HG03060 (cell line): ENCODE results near the gene AIPL1.
"Not testable (repeated sequence)": the region's sequence is repeated elsewhere in the genome, so short reads cannot be mapped to it uniquely, and the experiment has no call there.

Source experiments
- ATAC-seq: cut with Tn5 transposase; IDR thresholded peaks from one replicate; pipeline ENCODE4 v1.9.1; 2021; ENCODE audit warnings: low read depth, moderate number of reproducible peaks; ENCODE audit not compliant: unreplicated experiment

The AIPL1 gene, protein sequence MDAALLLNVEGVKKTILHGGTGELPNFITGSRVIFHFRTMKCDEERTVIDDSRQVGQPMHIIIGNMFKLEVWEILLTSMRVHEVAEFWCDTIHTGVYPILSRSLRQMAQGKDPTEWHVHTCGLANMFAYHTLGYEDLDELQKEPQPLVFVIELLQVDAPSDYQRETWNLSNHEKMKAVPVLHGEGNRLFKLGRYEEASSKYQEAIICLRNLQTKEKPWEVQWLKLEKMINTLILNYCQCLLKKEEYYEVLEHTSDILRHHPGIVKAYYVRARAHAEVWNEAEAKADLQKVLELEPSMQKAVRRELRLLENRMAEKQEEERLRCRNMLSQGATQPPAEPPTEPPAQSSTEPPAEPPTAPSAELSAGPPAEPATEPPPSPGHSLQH

DNA sequence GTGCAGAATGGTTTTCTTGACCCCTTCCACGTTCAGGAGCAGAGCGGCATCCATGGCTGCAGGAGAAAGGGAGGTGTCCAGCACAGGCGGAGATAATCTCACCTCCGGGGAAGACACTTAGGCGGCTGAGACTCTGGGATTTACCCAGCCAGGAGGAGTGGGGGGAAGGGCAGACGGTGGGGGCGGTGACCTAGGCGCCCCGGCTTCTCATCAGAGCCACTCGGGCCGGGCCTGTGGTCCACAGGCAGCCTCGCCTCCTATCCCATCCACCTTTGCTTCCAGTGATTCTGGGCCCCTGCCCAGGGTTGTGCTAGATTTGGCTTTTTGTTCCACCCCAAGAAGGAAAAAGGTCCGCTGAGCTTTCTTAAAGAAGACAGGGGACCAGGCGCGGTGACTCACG lies at the start of gene AIPL1:
Gene AIPL1, minus strand, starts transcription at position 71 of the 400 bp plus-strand sequence. Its CDS starts 17 bp downstream, at position 54.
- no peak for ATAC-seq

DNA sequence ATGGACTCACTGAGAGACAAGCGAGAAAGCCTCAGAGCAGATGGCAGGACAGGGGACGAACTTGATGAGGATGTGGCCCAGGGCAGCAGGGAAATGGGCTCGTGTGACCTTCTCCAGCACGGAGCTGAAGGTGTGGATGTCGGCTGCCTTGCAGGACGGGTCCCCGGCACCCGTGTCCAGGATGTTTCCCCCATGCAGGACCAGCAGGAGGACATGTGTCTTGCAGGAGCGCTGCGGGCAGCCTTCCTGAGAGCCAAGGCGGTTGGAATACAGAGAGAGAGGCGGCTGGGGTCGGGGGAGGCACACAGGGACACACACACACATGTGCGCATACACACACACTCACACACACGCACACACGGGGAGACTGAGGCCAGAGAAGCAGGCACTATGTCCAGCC lies 48.6 kb upstream of the AIPL1 start:
- no peak for ATAC-seq

DNA sequence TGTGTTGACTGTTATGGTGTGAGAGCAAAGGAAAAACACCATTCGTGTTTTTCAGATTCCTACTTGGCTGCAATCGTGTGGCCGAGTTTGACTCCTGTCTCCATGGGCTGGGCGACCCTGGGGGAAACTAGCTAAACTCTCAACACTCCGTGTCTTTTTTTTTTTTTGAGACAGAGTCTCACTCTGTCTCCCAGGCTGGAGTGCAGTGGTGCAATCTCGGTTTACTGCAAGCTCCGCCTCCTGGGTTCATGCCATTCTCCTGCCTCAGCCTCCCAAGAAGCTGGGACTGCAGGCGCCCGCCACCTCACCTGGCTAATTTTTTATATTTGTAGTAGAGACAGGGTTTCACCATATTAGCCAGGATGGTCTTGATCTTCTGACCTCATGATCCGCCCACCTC lies 47.9 kb upstream of the AIPL1 start:
- ATAC-seq = not testable (repeated sequence)

DNA sequence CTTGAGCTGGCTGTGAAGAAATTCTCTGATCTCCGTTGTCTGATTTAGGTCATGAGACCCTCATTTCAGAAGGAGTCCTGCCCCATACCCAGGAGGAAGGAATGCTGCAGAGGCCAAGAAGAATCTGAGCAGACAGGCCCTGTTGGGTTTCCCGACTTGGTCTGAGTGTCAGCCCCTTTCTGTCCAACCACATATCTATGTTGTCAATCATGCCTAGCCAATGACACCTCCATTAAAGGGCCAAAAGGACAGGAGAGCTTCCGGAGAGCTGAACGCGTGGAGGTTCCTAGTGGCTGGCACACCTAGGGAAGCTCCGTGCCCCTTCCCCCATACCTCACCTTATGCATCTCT lies 47.2 kb upstream of the AIPL1 start:
- ATAC-seq = no peak

DNA sequence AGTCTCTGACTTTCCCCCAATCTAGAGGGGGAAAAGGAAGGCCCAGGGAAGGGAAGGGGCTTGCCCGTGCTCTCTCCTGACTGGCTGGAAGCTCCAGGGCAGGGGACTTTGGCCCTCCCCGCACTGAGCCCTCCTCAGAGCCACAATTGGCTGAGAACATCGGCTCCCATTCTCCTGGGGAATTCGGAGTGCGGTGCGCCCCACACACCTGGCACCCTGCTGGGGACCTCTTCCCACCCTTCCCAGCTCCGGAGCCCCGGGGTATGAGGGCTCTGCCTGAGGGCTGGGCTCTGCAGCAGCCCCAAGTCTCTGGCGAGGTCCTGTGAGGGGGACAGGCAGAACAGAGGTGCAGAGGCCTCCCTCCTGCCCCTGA lies 45.4 kb upstream of the AIPL1 start:
- ATAC-seq = no peak

DNA sequence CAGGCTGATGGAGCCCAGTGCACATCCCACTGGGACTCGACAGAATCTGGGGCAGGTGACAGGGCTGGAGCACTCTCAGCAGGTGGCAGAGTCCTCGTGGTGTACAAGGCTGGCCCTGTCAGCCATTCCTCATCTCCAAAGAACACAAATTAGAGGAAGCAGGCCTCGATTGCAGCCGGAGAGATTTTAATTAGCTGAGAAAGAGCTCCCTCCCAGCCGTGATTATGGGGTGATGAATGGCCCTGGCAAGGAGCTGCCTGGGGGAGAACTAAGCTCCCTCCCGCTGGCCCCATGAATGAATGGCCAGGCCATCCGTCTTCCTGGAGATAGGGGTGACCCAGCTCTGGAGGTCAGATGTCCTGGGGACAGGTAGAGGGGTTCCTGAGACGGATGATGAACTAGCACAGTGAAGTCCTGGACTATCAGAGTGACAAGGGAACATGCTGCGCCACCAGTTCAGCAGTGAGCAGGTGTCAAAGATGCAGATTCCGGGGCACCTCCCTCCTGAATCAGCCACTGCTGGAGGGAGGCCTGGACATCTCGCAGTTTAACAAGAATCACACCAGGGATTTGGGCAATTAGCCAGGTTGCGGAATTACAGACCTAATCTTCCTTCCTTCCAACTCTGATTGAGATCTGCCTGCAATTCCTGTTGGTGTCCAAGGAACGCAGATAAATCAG lies 44.8 kb upstream of the AIPL1 start:
- no peak for ATAC-seq

DNA sequence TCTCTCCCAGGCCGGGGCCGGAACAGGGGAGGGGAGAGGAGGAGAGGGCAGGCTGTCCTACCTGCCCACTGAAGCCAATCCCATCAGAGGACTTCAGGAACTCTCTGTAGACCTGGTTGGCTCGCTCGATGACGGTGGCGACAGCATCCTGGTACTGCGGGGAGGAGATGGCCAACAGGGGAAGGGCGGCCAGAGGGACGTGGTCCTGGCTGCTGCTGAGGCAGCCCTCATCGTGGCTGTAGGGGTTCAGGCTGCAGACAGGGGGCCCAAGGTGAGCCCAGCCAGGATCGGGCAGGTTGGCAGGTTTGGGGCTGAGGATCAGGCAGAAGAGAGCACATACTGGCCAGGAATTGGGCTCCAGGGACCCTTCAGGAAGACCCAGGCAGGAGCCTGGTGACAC lies 43.6 kb upstream of the AIPL1 start:
- ATAC-seq = no peak

DNA sequence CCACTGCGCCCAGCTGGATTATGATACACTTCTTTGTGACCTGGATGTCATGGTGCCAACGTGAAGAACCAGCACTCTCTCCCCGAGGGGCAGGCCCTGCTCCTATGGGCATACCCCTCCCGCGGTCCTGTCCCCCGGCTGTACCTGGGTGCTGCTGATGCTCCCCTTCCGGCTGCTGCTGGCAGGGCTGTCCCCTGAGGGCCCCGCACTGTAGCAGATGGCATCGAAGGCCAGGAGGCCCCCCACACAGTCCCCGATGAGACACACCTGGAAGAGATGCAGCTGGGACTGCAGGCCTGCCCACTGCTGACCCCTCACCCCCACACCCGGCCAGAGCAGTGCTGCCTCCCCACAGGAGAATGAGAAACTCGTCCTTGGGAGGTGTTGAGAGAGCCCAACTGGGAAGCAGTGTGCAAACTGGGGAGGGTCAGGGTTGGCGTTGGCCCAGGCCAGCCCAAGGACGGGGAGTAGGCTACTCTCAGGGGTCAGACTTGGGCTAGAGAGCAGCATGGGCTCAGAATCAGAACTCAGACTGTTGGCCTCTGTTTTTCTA lies 43.0 kb upstream of the AIPL1 start:
- no peak for ATAC-seq

DNA sequence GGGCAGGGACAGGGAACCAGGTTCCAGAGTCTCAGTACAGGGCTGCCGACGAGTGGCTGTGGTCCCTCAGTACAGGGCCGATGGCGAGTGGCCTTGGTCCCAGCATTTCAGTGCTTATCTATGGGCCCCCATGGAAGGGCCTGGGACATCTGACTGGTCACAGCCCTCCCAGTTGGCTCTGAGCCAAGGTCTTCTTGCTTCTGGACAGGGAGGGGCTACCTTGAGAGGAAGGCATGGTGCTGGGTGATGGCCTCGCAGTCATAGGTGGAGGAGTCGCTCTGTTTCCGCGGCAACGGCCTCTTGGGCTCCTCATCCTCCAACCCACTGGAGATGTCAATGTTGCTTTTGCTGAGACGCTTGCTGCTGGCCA lies 41.9 kb upstream of the AIPL1 start:
- ATAC-seq = no peak

DNA sequence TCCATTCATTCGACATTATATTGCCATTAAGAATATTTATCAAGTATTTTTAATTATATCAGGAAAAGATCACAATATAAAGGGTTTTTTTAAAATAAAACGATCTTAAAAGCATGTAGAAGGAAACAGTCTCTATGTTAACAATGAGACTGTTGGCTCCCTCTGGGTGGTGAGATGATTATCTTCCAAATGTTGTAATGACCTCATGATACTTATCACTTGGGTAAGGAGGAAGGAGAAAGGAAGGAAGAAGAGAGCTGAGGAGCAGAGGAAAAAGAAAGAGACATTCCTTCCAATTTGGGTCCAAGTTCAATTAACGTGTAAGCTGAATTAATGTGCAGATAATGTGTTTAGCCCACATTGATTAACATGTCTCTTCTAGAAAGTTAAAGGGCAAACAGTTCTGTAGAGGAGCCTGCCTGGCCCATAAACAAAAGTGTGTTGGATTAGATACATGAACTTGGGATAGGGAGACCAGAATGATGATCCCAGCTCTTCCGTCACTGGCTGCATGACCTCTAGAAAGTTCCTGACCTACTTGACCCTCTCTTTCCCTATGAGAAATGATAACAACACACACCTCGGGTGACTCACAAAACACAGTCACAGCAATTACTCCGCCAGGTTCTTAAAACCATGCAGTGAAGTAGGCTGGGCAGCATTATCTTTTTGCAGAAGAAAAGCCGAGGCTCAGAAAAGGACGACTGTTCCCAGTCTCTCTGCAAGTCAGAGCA lies 41.3 kb upstream of the AIPL1 start:
- no peak for ATAC-seq

DNA sequence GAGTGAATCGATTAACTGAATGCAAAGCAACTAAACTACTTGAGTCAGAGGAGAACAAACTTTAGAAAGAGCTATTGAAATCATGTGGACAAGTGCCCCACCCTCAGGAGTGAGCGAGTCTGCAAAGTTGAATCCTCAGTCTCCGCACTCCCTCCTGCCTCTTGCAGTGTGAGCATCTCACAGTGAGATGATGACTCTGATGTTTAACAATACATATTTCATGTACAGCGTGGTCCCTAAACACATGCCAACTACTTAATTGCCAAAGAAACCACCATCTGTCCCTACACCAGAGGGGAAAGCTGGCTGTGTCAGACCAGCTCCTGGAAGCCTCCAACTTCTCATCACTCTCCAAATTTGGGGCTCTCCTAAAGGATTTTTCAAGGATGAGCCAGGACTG lies 40.5 kb upstream of the AIPL1 start:
- ATAC-seq = no peak

DNA sequence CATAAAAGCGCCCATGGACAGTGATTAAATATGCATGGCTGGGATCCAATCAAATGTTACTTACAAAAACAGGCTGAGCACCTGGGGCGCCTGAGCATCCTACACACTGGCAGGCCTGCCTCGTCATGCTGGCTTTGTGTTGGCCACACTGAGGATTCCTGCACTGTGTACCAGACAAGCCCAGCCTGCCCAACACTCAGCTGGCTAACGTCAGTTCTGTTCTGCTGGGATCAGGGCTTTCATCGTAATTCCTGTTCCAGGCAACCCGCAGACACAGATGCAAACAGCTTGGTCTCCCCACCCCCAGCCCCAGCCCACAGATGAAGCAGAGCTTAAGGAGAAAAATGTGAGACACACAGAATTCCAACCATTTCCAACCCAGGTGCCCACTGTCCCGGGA lies 40.0 kb upstream of the AIPL1 start:
- ATAC-seq = no peak

DNA sequence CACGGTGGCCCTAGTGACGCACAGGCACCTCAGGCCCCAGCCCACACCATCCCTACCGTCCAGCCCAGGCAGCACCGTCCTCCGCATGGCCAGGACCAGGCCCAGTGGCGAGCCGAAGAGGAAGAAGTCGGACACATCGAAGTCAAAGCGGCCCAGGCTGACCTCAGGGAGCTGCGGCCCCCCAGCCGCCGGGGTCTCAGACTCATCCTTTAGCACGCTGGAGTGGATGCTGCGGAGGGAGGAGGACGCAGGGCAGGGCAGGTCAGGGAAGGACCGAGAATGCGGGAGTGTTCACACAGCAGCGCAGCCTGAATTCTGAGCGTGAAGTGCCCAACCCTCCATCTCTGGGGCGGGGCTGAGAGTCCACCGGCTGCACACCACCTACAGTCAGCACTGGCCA lies 39.5 kb upstream of the AIPL1 start:
- no peak for ATAC-seq

DNA sequence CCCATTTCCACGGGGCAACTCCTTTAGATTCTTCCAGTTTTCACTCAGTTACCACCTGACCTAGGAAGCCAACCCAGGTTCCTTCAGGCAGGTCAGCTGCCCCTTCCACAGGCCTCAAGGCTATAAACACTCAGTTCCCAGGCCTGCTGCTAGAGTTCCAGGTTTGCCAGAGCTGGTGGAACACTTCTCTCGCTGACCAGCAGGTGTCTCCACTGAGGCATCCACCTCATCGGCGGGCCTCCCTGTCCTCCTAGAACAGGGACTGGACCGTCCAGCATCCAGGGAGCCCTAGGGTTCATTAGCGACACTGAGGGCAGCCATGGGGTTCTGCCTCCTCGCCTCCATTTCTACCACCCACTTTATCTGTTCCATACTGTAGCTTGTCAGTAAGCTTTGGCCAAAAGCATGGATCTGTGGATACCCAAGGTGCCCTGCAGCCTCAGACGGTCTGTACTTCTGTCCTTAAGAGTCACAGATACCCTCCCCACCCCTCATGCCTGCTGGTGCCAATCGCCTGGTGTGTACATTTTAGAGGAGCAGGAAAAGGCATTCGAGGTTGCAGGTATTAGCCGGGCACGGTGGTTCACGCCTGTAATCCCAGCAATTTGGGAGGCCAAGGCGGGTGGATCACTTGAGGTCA lies 38.3 kb upstream of the AIPL1 start:
- ATAC-seq = no peak

DNA sequence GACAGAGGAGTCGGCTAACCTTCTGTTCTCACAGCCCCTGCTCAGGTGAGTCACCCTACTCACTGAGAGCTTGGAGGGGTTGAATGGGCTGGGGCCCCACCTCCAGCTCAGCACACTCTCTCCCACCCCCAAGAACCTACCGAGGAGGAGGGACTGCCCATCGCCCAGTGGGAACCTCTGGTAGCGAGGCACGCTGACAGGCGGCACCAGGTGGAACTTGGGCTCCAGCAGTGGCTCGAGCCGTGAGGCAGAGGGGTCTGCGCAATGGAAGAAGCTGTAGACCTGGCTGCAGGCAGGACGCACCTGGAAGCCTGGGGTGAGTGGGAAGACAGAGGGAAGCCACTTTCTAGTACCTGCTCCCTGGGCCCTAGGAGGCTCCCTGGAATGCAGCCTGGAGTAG lies 37.6 kb upstream of the AIPL1 start:
- no peak for ATAC-seq

DNA sequence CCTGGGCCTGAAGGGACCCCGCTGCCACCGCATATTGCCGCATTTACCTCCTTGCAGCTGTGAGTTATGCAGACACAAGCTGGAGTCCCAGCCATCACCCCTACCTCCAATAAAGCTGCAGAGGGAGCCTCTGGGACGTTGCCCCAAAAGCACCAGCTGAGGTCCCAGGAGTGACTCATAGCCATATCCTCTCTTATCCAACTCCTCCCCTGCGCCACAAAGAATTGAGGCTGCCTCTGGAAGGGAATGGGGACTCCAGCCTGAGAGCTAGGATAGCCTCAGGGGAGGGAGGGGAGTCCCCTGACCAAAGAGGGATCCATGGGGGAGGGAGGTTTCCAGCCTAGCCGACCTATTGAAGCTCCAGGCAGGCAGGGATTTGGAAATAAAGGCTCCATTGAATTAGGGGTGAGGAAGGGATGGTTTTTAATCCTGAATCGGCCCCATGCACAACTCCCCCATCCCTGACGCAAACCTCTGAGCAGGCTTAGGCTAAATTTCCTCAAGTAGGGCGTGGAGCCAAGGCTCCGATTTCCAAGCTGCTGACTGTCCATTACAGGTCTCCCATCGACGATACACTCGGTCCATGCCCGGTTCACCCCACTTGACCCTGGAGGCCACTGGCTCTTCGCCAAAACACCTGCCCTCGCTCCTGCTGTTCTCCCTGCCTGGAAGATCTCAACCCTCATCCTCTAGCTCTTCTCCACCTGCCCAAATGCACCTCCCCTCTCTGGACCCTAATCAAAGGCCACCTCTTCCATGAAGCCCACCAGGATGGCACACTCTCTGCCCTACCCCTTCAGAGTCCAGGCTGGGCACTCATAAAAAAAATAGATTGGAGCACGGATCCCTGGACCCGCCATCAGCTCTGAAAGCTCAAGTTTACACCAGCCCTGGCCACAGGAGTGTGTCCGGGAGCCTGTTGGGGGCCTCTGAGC lies 36.9 kb upstream of the AIPL1 start:
- no peak for ATAC-seq

DNA sequence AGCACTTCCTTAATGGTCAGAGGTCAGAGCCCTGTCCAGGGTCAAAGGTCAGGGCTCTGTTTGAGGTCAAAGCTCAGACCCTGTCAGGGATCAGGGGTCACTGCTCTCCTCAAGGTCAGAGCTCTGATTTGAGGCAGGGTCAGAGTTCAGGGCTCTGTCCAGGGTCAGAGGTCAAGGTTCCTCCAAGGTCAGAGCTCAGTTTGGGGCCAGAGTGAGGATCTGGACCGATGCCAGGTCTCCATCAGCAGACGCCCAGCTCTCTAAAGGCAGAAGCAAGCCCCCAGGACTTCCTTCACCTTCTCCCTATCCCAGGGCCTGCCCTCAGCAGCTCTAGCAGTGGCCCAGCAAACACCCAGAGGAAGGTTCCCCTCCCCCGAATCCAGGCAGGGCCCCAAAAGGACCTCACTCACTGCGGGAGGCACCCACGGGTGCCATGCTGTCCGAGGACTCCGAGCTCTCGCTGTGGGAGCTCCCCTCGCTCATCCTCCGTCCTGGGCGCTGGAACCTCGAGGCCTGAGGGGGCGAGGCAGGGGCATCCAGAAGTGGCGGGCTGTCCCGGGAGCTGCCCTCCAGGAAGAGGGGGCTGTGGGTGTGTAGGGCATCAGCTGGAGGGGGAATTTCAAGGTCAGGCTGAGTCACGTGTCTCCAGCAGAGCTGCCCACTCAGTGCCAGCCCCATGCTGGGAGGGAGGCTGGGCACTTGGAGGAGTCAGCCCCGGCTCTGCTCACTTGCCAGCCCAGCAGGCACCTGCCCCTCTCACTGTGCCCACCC lies 36.0 kb upstream of the AIPL1 start:
- no peak for ATAC-seq

DNA sequence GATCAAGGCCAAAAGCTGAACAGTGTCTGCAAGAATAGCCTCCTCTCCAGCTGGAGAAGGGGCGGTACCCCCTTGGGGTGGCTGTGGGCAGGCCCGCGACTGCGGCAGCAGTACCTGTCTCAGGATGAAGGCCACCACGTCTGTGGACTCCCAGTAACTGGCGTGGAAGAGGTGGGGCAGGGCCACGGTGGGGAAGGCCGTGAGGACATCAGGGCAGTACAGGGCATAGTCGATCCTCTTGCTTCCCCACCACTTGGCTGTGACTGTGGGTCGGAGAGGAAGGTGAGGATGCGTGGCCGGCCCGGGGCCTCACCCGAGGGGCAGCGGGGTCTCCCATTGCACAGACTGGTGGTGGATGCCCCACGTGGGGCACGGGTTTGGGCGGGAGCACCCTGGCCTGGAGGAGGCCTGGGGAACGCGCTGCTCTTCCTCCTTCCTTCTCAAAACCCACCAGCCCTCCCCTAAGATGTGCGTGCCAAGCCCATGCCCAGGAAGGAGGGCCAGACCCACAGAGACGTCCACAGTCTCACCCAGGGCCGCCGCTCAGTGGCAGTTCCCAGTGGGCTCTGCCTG lies 35.3 kb upstream of the AIPL1 start:
- ATAC-seq = no peak
